ENCODE measurements around the gene SLC41A1. TPM values are rescaled to one million over a fixed set of nuclear protein-coding genes. Genes with fewer than 3 reads are reported as not detected.
A peak's percentile ranks its signal among the peaks of the same experiment; 100 is the strongest.

Gene SLC41A1
- total and polyA plus RNA-seq, 2 donors from 2014 or later = 19.1 to 20.9 TPM

DNA sequence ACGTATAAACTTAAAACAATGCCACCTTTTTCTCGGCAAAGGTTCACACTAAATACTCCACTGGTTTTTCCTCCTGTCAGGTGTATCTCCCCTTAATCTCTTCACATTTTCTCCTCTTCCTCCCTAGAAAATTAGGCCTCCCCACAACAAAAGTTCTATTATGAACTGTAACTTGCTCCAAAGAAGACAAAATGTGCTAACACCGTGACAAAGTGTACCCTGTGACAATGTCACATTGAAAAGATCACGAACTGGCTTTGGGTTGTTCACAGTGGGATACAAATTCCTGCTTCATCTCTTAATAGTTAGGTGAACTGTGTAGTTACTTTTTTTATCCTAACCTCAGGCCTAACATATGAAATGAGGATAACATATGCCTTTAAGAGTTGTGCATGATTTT, 69.0 kb downstream of the SLC41A1 start:
- Histone ChIP-seq H3K4me3 (ENCODE audit: low read length in 3 of 3) (peak overlapping the region in 1 of 3 donors; percentile 5), H3K36me3 (ENCODE audit: control insufficient read depth in 2 of 3, insufficient read depth in 3 of 3, low read length in 3 of 3) (no peaks in the 10 kb centered on the region), H3K27ac (ENCODE audit: low read depth in 2 of 2, low read length in 2 of 2) (peak overlapping the region in 1 of 2 donors; percentile 60), H3K9me3 (ENCODE audit: control insufficient read depth in 2 of 3, insufficient read depth in 1 of 3, low read length in 3 of 3) (no peaks in the 10 kb centered on the region), H3K9ac (ENCODE audit: low read length in 3 of 3) (no peak overlapping the region), H3K4me1 (ENCODE audit: control insufficient read depth in 2 of 3, insufficient read depth in 2 of 3, low read depth in 1 of 3, low read length in 3 of 3) (peaks cover 0 to 22% (median 18%) of the 10 kb centered on the region in 3 donors), H3K27me3 (ENCODE audit: control insufficient read depth, insufficient read depth, low read length) (no peaks in the 10 kb centered on the region)
- DNase-seq (no peak), FAIRE-seq (no peak)
- TF ChIP-seq, protein P1, sequence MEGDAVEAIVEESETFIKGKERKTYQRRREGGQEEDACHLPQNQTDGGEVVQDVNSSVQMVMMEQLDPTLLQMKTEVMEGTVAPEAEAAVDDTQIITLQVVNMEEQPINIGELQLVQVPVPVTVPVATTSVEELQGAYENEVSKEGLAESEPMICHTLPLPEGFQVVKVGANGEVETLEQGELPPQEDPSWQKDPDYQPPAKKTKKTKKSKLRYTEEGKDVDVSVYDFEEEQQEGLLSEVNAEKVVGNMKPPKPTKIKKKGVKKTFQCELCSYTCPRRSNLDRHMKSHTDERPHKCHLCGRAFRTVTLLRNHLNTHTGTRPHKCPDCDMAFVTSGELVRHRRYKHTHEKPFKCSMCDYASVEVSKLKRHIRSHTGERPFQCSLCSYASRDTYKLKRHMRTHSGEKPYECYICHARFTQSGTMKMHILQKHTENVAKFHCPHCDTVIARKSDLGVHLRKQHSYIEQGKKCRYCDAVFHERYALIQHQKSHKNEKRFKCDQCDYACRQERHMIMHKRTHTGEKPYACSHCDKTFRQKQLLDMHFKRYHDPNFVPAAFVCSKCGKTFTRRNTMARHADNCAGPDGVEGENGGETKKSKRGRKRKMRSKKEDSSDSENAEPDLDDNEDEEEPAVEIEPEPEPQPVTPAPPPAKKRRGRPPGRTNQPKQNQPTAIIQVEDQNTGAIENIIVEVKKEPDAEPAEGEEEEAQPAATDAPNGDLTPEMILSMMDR (IDR thresholded peaks at IDR 0.05; ENCODE audit: borderline replicate concordance, extremely low read depth, insufficient read depth) = no peak
- intact Hi-C loops (cut with DNase I) = no loop called here

DNA sequence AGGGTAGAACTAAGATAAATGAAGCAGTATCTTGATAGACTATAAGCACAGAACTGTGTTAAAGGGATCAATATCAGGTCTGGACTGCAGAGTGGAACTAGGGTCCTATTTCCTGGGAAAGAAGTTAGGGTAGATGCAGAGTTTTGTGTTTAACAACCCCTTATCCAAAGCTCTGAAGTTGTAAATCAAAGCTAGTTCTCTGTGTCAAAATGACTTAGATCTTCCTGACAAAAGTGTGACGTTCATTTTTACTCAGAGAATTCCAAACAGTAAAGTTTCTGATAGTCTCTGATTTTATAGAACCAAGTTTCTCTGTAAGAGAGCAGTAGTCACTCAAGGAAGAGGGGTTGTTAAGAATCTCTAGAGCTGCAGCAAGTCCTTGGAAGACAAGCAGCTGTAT, 71.3 kb downstream of the SLC41A1 start:
- intact Hi-C loops (cut with DNase I) = no loop called here
- DNase-seq (no peak), FAIRE-seq (no peak)
- H3K4me3 ChIP-seq (ENCODE audit: low read length in 3 of 3) = peak overlapping the region in 1 of 3 donors; percentile 22
- H3K9me3 ChIP-seq (ENCODE audit: control insufficient read depth in 2 of 3, insufficient read depth in 1 of 3, low read length in 3 of 3) = no peaks in the 10 kb centered on the region
- H3K36me3 ChIP-seq (ENCODE audit: control insufficient read depth in 2 of 3, insufficient read depth in 3 of 3, low read length in 3 of 3) = no peaks in the 10 kb centered on the region
- H3K27me3 ChIP-seq (ENCODE audit: control insufficient read depth, insufficient read depth, low read length) = no peaks in the 10 kb centered on the region
- peaks cover 0 to 22% (median 11%) of the 10 kb centered on the region in 3 donors for H3K4me1 ChIP-seq (ENCODE audit: control insufficient read depth in 2 of 3, insufficient read depth in 2 of 3, low read depth in 1 of 3, low read length in 3 of 3)
- no peak overlapping the region for H3K9ac ChIP-seq (ENCODE audit: low read length in 3 of 3)
- TF ChIP-seq, protein P1 (IDR thresholded peaks at IDR 0.05; ENCODE audit: borderline replicate concordance, extremely low read depth, insufficient read depth) = no peak
- H3K27ac ChIP-seq (ENCODE audit: low read depth in 2 of 2, low read length in 2 of 2) = peak overlapping the region in 1 of 2 donors; percentile 15

DNA sequence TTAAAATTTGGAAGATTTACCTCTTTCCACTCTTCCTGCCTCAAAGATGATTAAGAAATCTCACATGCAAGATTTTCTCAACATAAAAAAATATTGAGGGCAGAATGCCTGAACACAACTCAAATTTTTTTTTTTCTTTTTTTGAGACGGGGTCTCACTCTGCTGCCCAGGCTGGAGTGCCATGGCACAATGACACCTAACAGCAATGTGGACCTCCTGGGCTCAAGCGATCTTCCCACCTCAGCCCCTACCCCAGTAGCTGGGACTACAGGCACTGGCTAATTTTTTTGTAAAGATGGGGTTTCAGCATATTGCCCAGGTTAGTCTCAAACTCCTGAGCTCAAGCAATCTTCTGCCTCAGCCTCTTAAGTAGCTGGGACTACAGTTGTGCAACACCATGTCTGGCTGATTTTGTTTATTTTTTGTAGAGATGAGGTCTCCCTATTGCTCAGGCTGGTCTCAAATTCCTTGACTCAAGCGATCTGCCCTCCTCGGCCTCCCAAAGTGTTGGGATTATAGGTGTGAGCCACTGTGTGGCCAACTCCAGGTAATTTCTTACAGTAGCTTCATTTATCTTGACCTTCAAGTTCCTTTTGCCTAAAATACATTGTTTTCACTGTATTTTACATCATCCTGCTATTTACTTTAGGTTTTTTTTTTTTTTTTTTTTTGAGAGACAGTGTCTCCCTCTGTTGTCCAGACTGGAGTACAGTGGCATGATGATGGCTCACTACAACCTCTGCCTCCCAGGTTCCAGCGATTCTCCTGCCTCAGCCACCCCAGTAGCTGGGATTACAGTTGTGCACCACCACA, 73.4 kb downstream of the SLC41A1 start:
- TF ChIP-seq, protein P1 (IDR thresholded peaks at IDR 0.05; ENCODE audit: borderline replicate concordance, extremely low read depth, insufficient read depth) = no peak
- H3K27ac ChIP-seq (ENCODE audit: low read depth in 2 of 2, low read length in 2 of 2) = no peak overlapping the region
- H3K4me1 ChIP-seq (ENCODE audit: control insufficient read depth in 2 of 3, insufficient read depth in 2 of 3, low read depth in 1 of 3, low read length in 3 of 3) = peaks cover 0 to 17% (median 10%) of the 10 kb centered on the region in 3 donors
- H3K27me3 ChIP-seq (ENCODE audit: control insufficient read depth, insufficient read depth, low read length) = no peaks in the 10 kb centered on the region
- H3K4me3 ChIP-seq (ENCODE audit: low read length in 3 of 3) = no peak overlapping the region
- H3K36me3 ChIP-seq (ENCODE audit: control insufficient read depth in 2 of 3, insufficient read depth in 3 of 3, low read length in 3 of 3) = no peaks in the 10 kb centered on the region
- H3K9me3 ChIP-seq (ENCODE audit: control insufficient read depth in 2 of 3, insufficient read depth in 1 of 3, low read length in 3 of 3) = no peaks in the 10 kb centered on the region
- intact Hi-C loops (cut with DNase I) = no loop called here
- FAIRE-seq = no peak
- DNase-seq = no peak
- H3K9ac ChIP-seq (ENCODE audit: low read length in 3 of 3) = no peak overlapping the region

Other genes with a start within 250 kb of the SLC41A1 start
- 87.3 TPM for gene ELK4, start 181.2 kb downstream of the SLC41A1 start, total RNA-seq
- gene ELK4, start 181.2 kb downstream of the SLC41A1 start, polyA plus RNA-seq (ENCODE audit: insufficient read depth, low read depth, low replicate concordance) = 4.2 TPM
- 7.2 TPM for gene SLC45A3, start 132.7 kb downstream of the SLC41A1 start, total RNA-seq
- gene SLC45A3, start 132.7 kb downstream of the SLC41A1 start, polyA plus RNA-seq (ENCODE audit: insufficient read depth, low read depth, low replicate concordance) = 6.8 TPM
- 182 TPM for gene NUCKS1, start 63.0 kb downstream of the SLC41A1 start, total RNA-seq
- gene NUCKS1, start 63.0 kb downstream of the SLC41A1 start, polyA plus RNA-seq (ENCODE audit: insufficient read depth, low read depth, low replicate concordance) = 101 TPM
- 25.9 TPM for gene RAB29, start 37.7 kb downstream of the SLC41A1 start, total RNA-seq
- 52.4 TPM for gene RAB29, start 37.7 kb downstream of the SLC41A1 start, polyA plus RNA-seq (ENCODE audit: insufficient read depth, low read depth, low replicate concordance)
- 0.69 TPM for gene PM20D1, start 36.9 kb upstream of the SLC41A1 start, total RNA-seq
- gene PM20D1, start 36.9 kb upstream of the SLC41A1 start, polyA plus RNA-seq (ENCODE audit: insufficient read depth, low read depth, low replicate concordance) = 1.6 TPM
- gene SLC26A9, start 130.3 kb upstream of the SLC41A1 start, total RNA-seq = 0.69 TPM
- gene SLC26A9, start 130.3 kb upstream of the SLC41A1 start, polyA plus RNA-seq (ENCODE audit: insufficient read depth, low read depth, low replicate concordance) = 5.9 TPM
- gene RAB7B, start 190.2 kb upstream of the SLC41A1 start, total RNA-seq = 2.0 TPM
- gene RAB7B, start 190.2 kb upstream of the SLC41A1 start, polyA plus RNA-seq (ENCODE audit: insufficient read depth, low read depth, low replicate concordance) = 0.73 TPM
- gene CTSE, start 210.7 kb upstream of the SLC41A1 start, total RNA-seq = 1.6 TPM
- not detected for gene CTSE, start 210.7 kb upstream of the SLC41A1 start, polyA plus RNA-seq (ENCODE audit: insufficient read depth, low read depth, low replicate concordance)
- gene RHEX, start 240.0 kb upstream of the SLC41A1 start, total RNA-seq = 39.5 TPM
- 10.2 TPM for gene RHEX, start 240.0 kb upstream of the SLC41A1 start, polyA plus RNA-seq (ENCODE audit: insufficient read depth, low read depth, low replicate concordance)